Kidney epithelial cell (primary cell): ENCODE data around the gene GRIA1. TPM values are rescaled to one million over a fixed set of nuclear protein-coding genes. Genes with fewer than 3 reads are reported as not detected.

Source experiments
- DNase-seq: peaks from one replicate; pipeline ENCODE4 v3.0.0-alpha.2; 2010; ENCODE audit warnings: low read depth
- H3K27me3 ChIP-seq: 2 replicates; pipeline ENCODE4 v1.6.0; 2011; ENCODE audit warnings: low read length; ENCODE audit not compliant: control insufficient read depth, insufficient read depth
- H3K36me3 ChIP-seq: 2 replicates; pipeline ENCODE4 v1.5.1; 2011; ENCODE audit warnings: low read length; ENCODE audit not compliant: control insufficient read depth, insufficient read depth
- H3K4me3 ChIP-seq: 2 replicates; pipeline ENCODE4 v1.5.1; 2011; ENCODE audit warnings: low read depth, mild to moderate bottlenecking, control low read depth, low read length
- total RNA-seq: library from RNA; depleted of rRNA; stranded (reverse); fragments of >200 nt; gene quantifications from 2 replicates; pipeline ENCODE4 v1.2.3, GENCODE V29; 2015
- TF ChIP-seq, protein P1 (sequence below): IDR thresholded peaks from 2 replicates; pipeline ENCODE4 v1.5.1; 2011; ENCODE audit warnings: mild to moderate bottlenecking, moderate library complexity, low read length, control low read depth, inconsistent platforms; ENCODE audit not compliant: insufficient read depth, poor library complexity, severe bottlenecking

Gene GRIA1
- total RNA-seq, 1 donor from 2014 or later, result not detected

DNA sequence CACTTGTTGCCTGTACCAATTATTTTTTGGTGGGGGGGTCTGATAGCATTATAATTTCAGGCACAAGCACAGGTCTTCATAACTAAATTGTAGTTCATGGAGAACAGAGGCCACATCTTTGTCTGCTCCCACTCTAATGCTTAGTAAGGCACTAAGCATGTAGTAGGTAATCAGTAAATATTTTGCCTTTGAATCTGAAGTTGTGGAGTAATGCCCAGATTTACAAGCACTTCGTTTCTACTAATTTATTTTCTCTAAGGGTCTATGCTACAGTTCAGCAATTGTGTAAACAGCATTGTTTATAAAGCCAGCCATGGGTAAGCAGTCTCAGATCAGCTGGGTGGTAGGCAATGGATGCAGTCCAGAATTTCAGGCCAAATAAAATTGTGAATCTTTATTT lies 78.6 kb downstream of the GRIA1 start:
- Histone ChIP-seq H3K27me3 (no peaks in the 10 kb centered on the region), H3K36me3 (no peaks in the 10 kb centered on the region), H3K4me3 (no peak overlapping the region)
- DNase-seq, result no peak
- TF ChIP-seq, protein P1, sequence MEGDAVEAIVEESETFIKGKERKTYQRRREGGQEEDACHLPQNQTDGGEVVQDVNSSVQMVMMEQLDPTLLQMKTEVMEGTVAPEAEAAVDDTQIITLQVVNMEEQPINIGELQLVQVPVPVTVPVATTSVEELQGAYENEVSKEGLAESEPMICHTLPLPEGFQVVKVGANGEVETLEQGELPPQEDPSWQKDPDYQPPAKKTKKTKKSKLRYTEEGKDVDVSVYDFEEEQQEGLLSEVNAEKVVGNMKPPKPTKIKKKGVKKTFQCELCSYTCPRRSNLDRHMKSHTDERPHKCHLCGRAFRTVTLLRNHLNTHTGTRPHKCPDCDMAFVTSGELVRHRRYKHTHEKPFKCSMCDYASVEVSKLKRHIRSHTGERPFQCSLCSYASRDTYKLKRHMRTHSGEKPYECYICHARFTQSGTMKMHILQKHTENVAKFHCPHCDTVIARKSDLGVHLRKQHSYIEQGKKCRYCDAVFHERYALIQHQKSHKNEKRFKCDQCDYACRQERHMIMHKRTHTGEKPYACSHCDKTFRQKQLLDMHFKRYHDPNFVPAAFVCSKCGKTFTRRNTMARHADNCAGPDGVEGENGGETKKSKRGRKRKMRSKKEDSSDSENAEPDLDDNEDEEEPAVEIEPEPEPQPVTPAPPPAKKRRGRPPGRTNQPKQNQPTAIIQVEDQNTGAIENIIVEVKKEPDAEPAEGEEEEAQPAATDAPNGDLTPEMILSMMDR, result no peak

DNA sequence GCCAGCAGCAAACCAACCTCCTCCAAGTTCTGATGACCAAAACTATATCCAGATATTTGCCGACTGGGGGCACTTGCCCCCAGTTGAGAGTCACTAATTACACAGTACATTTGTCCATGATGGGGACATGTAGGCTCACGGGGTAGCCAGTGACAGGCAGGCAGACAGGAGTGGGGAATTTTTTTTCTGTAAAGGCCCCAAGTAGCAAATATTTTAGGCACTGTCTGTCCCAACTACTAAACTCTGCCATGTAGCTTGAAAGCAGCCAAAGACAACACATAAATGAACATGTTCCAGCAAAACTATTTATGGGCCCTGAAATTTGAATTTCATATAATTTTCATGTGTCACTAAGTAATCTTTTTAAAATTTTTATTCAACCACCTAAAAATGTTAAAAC lies 80.7 kb downstream of the GRIA1 start:
- no peaks in the 10 kb centered on the region for H3K36me3 ChIP-seq
- TF ChIP-seq, protein P1, result no peak
- no peak overlapping the region for H3K4me3 ChIP-seq
- no peak for DNase-seq
- H3K27me3 ChIP-seq, result no peaks in the 10 kb centered on the region

DNA sequence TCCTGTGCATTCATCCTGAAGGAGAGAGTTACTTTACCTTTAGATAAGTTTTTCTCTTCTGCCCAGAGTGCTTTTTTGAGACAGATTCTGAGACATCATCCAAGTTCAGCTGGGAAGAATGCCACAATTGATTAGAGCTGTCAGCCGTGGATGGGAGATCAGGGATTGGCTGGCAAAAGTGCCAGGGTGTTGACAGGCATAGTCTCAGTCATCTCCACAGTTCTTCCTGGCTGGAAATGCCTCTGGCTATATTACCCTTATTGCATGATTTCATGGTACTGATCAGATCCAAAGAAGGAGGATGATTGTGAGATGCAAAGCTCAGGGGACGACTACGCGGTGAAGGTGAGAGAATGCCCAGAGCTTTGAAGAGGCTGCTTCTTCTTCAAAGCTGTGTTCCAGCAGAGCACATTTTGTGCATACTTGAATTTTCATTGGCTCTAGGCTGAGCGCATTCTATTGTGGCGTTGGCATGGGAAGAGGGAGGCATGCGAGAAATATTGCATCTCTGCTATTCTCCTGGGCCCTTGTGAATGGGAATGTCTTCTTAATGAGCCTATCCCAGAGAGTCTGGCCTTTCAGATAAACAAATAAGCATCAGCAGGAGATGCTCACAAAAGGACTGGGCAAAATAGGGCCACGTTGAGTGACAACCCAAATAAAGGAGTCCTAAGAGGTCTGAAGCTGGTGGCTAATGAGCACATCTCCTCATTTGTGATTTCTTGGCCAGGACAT lies 82.1 kb downstream of the GRIA1 start:
- no peaks in the 10 kb centered on the region for H3K36me3 ChIP-seq
- no peak overlapping the region for H3K4me3 ChIP-seq
- TF ChIP-seq, protein P1, result no peak
- DNase-seq, result no peak
- no peaks in the 10 kb centered on the region for H3K27me3 ChIP-seq

DNA sequence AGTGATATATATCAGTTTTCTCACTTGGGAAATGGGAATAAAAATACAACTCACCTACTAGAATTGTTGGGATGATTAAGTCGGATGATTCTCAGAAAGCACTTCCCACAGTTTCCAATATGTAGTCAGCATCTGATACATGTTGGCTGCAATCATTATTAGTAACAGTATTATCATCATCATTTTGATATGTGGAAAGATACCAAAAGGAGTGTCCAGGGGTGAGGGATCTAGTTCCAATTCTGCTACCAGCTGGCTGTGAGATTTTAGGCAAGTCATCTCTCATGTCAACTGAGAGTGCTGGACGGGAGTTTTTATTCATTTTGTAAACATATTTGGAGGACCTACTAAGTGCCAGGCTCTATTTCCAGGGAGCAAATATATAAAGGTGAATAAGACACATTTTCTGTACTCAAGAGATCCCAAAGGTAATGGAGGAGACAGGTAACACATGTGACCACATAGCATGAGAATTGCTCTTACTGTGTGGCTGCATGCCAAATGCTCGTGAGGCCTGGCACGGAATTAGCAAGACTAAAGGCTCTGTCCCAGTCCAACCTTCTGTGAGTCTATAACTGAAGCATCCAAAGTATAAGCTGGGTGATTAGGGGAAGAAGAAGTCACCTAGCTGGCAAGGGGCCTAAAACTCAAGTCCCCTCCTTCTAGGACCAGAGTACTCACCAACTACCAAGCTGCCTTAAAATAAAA lies 83.0 kb downstream of the GRIA1 start:
- TF ChIP-seq, protein P1, result no peak
- Histone ChIP-seq H3K36me3 (no peaks in the 10 kb centered on the region), H3K4me3 (no peak overlapping the region), H3K27me3 (no peaks in the 10 kb centered on the region)
- DNase-seq, result no peak

DNA sequence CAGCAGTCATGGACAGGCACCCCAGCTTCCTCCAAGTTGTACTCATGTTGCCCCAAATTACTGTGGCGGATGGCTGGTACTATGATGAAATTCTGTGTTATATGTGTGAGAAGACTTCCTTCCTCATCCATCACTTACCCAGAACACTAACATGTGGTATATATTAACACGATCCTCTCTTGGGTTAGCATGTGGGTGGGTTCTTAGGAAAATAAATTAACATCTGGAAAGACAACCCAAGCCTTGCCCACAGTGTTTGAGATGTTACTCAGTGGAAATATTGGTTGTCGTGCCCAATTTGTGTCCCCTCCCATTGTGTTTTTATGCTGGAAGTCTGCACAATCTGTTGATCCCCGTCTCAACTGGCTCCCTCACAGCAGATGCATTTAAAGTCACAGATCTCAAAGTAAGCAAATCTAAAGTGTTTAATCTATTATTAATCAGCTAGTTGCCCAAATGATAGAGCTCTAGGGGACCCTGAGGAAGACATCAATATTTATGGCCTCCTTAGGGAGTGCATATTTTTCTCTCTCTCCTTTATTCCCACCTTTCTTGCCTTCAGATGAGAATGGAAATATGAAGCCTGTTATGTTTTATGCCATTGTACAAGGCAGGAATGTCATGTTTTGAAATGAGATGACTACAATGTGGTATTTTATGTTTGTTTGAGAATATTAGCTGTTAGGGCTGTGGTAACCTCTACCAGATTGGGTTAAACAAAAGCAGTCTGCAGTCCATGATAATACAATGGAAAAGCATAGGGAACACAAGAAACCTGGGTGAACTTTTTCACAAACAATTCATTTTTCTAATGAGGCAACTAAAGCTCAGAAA lies 93.9 kb downstream of the GRIA1 start:
- no peaks in the 10 kb centered on the region for H3K36me3 ChIP-seq
- H3K4me3 ChIP-seq, result no peak overlapping the region
- TF ChIP-seq, protein P1, result no peak
- H3K27me3 ChIP-seq, result no peaks in the 10 kb centered on the region
- DNase-seq, result no peak
